HS-5 (cell line): Measurements from ENCODE around the gene TMEM131L.

ENCODE experiments used
- DNase-seq: peaks from one replicate; pipeline ENCODE4 v3.0.0-alpha.2; 2012; ENCODE audit warnings: low read depth

TMEM131L gene

DNA sequence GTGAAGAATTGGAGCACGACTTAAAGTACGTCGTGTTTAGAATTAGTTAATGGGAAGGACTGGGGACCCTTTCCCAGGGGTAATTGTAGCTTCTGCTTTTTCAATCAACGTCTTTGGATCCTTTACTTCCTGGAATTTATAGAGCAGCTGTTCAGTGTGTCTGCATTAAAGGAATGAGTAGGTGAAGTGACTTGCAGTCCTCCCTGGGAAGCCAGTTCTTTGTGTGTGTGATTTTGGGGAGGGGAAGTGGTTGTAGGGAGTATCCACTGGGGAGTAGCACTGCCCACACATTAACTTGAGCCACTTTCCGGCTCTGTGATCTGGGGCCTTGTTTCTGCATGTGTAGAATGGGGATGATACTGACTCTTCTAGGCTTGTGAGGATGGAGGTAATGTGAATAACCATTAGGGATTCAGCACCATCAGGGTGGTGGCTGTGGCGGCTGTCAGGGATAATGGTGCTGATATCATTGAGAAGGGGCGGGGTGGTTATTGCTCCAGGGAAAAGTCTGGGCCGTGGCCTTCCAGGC is 54.7 kb downstream of the TMEM131L start:
- DNase-seq, result no peak

DNA sequence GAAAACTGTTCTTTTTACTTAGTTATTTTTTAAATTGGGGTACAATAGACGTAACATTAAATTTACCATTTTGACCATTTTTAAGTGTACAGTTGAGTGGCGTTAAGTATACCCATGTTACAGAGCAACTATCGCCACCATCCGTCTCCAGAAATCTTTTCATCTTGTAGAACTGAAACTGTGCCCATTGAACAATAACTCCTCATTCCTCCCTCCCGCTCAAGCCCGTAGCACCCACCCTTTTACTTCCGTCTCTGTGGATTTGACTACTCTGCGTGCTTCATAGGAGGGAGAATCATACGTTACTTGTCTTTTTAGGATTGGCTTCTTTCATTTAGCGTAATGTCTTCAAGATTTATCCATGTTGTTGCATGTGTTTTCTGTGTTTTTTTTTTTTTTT is 55.3 kb downstream of the TMEM131L start:
- DNase-seq, result no peak

DNA sequence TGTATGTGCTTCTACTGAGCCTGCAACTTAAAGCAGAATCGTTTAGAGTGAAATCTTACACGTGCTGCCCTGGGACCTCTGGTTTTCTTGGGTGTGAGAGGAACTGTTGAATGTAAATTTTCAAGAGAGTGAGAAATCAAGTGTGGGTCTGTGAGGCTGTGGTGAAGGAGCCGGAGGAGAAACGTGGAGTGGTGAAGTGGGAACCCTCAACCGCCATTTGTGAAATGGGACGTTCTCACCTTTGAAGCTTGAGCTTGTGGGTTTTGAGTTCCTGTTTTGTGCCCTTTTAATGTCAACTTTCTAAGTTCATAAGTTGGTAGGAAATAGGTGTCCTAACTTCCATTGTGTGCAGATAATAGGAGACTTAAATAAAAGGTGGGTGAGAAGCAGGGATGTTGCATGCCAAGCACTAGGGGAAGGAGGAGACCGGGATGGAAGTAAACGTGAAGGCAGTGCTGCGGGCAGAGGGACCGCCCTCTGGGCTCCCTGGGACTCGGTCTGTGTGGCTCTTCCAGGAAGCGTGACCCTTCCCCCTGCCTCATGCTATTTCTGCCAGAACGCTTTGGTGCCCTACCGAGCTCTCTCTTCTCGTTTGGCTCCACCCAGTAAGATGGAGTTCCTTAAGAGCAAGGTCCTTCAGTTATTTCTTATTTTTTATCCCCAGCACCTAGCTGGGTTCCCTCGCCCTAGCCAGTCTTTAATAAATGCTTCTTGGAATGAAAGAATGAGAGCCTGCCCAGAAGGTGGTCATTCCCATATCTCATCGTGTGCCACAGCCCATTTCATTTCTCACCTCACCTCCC is 56.0 kb downstream of the TMEM131L start:
- no peak for DNase-seq

DNA sequence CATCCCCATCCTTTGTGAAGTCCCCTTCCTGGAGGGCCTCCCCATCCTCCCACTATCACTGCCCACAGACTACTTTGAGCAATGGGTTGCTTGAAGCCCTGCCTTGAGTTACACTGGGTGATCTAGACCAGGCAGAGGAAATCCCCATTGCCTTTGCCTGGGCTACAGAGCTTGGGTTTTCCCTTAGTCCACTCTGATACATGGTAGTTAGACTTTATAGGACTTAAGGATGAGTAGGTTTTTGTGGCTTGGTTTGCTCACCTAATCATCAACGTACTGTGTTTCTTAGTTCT is 56.6 kb downstream of the TMEM131L start:
- no peak for DNase-seq

DNA sequence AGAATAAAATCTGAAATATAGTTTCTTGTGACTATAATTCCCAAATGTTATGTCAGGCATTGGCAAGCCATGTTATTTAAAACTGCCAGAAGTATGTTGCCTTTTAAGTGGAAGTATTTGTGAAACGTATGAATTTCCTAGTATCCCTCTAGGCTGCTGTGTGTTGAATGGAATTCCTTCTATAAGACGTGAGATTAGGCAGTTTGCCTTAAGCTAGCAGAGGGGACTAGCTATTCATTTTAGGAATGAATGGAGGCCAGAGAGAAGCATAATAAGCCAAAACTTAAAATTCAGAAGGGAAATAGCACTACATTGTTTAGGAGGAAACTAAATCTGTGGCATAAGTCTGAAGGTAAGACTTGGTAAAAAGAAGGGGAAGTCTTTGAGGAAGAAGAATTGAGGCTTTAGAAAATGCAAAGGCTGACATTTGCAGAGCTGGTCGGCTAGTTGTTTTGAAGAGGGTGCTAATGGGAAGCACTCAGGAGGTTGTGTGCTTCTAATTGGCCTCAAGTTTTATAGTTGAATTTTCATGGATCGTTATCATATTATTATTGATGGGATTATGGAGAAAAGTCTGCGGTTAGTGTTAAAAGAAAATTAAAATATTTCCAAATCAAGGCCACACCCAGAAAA is 57.1 kb downstream of the TMEM131L start:
- no peak for DNase-seq

DNA sequence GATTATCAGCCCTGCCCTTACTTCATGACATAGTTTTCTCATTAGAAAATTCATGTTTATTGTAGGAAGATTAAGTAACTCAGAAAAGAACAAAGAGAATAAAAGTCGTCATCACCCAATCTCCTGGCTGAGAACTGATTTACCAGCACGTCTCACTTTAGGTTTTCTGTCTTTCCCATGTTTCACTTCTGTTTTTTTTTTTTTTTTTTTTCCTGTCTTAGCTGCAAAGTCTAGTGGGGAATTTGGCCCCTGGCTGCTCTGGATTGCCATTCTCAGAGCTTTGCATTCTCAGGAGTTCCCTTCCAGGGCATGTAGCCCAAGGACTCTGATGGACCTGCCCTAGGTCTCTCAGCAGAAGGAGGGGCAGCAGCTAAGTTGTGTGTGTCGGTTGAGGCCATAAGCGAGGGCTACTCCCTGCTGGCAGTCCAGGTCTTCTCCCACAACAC is 57.8 kb downstream of the TMEM131L start:
- DNase-seq, result no peak

DNA sequence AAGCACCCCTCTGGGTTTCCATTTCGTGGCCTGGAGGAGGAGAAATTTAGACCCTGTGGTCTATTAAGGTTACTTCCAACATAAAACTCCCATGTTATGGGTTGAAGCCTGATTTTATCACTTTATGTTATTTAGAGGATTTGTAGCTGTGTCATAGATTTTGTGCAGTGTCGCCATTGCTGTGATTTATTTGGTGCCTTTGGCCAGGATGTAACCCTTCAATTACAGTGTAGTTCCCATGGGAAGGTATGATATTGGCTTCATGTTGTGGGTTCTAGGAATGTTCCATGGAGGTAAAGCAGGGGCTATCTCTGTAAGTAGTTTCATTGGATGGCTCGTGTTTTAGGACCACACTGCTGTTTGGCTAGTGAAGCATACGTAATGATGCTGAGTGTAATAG is 58.5 kb downstream of the TMEM131L start:
- no peak for DNase-seq

DNA sequence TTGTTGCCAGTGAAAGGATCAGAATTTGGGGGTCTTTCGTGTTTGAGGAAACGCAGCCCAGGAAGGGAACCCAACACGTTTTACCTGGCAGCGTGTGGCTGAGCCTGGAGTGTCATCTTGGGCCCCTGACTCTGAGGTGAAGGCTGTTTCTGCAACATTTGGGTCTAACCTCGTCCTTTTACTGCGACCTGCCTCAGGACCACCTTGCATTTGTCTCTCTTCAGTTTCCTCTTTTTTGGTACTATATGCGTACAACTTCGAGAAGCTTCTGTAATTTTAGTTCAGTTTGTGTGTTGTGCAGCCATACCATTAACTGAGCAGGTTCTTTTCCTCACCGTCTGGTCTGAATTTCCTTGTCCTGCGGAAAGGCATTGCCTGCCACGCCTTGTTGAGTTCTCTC is 61.5 kb downstream of the TMEM131L start:
- no peak for DNase-seq

DNA sequence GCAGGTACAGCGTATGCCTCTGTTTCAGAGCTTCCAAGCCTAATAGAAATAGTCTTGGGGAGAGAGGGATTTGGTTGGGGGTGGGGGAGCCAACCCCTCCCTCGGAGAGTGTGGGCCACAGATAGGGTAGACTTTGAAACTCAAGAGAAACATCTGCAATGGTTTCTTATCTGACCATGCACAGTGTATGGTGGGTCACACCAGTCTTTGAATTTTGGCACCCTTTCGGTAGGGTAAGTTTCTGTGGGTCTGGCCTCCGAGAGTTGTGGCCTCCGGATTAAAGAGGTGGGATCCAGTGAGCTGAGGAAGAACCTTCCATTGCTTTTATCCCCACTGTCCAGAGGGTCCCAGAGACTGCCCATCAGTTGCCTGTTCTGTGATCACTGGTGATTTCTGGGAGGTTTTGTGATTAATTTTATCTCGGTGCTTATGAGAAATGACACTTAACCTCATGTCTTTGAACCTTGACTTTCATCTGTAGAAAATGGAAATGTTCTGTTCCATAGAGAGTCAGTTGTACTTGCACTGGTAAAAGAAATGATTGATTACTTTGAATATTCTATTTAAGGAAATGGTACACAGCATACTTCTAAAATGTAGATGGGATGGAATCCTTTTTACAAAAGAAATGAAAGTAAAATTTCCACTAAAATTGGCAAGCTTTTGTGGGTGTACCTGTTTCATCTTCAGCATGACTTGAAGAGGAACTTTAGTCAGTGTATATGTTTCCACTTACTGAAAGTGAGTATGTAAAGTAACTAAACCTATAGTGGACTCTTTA is 62.7 kb downstream of the TMEM131L start:
- DNase-seq, result no peak

DNA sequence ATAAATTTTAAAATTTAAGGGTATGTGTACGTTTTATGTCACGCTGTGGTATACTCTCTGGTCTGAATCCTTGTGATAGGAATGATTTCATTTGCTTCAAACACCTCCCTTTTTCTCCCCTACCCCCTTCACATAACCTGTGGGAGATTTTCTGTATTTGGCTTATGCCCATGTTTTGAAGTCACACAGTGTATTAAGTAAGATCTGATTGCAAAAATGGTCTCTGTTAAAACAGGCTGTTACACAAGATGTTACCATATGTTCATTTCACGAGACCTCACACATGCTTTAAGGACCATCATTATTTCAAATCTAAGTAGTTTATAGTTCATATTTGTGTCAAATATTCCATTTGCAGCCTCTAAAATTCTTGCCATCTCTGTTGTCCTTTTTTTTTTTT is 63.5 kb downstream of the TMEM131L start:
- DNase-seq, result no peak

DNA sequence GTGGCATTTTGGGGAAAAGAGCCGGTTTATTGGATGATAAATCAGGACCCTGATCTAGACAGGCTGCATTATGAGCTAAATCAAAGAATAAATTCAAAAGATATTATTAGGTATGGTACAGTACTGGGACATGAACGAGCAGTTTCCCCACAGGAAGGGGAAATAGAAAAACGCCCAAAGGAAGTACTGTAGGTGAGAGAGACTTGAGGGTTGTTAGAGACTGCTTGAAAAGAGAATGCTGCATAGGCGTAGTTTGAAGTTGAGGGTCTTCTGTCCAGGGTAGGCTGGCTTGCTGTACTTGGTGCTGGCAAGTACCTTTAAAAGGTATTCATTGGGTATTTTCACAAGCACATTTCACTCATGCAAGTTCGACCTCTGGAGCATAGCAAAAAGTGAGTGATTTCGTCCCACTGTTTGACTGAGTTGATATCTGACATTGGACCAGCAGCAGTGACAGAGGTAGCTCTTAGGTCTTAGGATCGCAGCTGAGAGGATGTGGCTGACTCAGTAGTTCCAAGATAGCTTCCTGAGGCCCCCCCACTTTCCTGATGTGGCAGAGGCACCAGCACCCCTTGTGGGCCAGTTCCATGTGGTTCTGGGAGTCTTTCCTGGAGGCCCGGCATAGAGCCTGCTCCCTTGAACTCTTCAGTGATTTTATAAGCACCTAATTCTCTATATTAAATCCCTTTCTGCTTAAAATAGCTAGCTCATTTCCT is 64.3 kb downstream of the TMEM131L start:
- DNase-seq, result no peak

DNA sequence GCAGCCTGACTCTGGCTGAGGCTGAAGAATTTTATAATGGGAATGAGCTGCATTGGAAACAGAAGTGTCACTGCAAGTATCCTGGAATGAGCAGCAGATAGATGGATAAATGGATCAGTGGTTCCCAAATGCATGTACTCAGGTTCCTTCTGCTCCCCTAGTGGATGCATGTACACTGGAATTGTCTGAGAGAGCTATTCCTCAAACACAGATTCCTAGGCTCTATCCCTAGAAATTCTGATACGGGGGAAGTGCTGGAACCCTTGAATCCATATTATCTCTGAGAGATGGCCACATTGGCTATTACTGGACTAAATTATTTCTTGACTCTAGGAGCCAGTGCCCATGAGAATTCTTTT is 64.8 kb downstream of the TMEM131L start:
- no peak for DNase-seq

DNA sequence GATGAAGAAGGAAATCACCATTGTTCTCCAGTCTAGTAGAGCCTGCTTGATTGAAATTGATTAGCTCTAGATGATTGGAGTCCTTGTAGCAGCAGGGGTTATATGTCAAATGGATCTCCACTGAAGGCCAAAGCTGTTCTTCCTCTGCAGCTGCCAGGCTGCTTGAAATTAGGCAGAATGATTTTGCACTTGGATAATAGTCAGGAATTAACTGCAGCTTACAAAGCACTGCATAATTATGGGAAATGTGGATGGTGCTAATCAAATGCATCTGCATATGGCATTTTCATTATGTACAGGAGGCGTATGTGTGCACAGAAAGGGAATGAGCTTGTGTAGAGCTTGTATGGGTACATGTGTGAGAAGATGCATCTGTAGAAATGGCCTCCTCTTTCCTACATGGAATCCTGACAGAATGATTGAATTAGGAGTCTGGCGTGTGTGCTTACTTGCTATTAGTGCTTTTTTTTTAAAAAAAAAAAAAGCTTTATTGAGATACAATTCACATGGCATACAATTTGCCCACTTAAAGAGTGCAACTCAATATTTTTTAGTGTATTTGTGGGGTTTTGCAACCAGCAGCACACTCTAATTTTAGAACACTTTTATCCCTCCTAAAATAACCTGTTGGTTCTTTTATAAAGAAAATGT is 65.9 kb downstream of the TMEM131L start:
- DNase-seq, result no peak

DNA sequence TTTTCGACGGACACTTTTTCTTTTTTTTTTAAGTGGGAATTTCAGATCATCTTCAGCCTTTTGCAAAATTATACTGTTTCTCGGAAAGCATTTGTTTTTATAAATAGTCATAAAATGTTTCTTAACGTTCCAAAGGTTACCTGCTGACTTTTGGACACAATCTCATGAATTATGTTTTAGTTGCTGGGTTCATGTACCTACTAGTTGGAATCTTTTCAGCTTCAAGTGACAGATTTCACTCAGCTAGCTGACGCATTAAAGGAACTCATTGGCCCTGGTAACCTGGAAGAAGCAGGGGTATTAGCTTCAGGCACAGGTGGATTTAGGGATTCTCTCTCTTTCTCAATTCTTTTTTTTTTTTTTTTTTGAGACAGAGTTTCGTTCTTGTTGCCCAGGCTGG is 66.5 kb downstream of the TMEM131L start:
- no peak for DNase-seq

DNA sequence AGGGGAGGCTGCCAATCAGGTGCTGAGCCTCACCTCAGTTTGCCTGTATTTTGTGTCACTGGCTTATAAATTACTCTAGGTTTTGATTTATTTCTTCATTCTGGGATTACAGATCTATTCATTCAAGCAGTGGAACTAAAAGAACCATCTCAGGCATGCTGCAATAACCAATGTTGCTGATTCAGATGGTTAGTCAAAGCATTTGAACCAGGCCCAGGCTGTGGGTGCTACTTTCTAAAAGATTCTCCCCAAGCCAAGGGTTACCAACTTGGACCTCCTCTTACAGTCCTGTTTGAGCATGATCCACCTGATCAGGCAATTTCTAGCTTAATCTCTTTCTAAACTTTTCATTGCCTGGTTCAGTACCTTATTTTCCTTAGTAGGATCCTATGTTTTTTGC is 67.2 kb downstream of the TMEM131L start:
- DNase-seq, result no peak

DNA sequence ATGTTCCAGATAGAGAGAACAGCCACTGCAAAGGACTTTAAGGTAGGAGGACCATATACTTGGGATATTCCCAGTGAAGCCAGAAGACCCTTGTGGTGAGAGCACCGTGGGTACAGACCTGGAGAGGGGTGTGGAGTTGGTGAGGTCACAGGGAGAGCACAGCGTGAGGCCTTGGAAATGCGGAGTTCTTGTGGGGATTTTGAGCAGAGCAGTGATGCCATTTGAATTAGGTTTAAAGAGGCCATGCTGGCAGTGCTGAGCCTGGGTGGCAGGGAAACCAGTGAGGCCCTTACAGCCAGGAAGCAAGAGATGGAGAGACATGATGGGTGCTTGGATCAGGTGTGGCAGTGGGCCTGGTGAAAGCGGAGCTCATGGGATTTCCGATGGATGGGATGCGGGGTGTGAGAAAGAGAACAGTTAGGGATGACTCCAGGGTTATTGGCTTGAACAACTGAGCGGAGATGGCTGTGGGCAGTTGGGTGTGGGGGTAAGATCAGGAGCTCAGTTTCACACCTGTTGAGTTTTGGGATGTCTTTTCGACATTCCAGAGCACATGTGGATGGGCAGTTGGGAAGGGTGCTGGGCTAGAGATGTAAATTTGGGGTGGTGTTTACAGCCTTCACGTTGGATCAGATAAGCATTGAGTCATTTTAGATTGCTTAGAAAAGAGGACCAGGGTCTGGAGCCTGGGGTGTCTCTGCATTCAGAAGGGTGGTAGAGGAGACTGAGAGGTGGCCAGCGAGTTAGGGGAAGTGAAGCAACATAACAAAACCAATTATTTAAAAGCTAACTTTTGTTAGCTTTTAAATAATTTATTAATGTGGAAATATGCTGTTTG is 68.9 kb downstream of the TMEM131L start:
- no peak for DNase-seq

DNA sequence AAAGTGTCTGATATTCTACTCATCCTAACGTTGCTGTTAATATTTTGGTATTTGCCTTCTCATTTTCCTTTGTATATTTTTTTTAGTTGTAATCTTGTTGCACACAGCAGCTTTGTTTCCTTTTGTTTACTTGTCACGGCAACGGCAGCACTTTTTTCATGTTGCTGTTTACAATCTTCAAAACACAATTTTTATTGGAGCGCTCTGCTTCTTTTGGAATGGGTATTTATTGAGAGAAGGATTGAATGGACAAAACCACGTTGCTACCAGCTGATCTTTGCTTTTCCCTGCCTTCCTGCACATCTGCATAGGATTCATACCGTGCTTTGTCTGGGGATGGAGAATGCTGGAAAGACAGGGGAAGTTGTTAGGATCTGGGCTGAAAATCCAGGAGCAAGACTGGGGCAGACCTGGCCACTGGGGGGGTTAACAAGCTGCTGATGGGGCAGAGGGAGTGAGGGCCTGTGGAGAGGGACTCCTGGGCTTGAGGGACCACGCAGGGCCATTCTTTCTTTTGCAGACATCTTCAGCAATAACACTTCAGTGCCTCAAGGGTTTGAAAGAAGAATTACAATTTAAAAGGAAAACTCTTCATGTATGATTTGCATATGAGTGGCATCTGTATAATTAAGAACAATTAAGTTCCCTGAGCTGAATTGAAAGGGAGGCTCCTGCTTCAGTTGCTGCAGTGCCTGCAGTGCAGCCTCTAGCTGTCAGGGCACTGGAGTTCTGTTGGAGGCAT is 69.8 kb downstream of the TMEM131L start:
- DNase-seq, result no peak

DNA sequence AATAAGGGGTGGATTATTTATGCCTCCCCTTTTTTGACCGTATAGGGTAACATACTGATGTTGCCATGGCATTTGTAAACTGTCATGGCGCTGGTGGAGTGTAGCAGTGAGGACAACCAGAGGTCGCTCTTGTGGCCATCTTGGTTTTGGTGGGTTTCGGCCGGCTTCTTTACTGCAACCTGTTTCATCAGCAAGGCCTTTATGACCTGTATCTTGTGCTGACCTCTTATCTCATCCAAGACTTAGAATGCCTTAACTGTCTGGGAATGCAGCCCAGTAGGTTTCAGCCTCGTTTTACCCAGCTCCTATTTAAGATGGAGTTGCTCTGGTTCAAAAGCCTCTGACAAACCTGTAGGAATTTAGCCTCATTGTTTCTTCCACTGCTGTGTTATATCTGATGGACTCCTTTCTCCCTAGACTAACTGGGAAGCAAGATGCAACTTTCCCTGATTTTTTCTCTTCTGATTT is 71.4 kb downstream of the TMEM131L start:
- DNase-seq, result no peak

DNA sequence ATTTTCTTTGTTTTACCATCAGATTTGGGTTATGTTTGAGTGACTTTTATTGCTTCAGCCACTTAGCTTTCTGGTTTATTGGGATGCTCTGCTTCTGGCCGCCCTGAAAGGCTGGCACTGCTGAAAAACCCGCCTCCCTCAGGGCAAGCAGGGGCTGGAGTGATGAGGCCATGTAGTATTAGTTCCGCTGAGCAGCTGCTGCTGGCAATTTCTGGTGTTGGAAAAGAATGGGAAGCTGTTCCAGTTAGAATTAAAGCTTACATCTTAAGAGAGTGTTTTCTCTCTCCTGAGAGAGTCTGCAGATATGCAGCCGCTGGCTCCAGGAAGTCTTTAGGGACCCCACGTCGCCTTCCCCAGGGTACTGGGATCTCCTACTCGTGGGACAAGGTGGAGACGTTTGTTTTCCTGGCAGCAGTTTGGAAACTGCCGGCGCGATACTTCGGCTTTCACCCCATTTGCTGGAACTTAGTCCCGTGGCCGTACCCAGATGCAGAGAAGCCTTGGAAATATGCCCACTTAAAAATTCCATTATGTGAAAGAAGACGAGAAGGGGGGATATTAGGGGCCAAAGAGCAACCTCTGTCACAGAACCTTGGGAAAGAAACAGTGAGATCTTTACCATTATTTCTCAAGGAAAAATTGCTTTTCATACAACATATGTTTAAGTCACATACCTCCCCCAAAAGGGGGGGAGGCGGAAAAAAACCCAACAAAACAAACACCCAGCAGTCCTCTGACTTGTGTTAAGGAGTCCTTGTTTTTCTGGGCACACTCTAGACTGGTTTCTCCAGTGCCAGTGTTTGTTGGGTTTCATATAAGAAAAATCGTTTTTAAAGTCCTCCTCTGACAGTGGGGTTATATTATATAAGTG is 72.6 kb downstream of the TMEM131L start:
- DNase-seq, result no peak
